NOMO-1 treated with dmso at 0.1 percent for 144 hours (cell line): ENCODE results near the gene CBX4.

Experiments
- DNase-seq: peaks from one replicate; lab custom pipeline; 2025; ENCODE audit not compliant: unreplicated experiment; lab: John Stamatoyannopoulos, UW

Gene CBX4

DNA sequence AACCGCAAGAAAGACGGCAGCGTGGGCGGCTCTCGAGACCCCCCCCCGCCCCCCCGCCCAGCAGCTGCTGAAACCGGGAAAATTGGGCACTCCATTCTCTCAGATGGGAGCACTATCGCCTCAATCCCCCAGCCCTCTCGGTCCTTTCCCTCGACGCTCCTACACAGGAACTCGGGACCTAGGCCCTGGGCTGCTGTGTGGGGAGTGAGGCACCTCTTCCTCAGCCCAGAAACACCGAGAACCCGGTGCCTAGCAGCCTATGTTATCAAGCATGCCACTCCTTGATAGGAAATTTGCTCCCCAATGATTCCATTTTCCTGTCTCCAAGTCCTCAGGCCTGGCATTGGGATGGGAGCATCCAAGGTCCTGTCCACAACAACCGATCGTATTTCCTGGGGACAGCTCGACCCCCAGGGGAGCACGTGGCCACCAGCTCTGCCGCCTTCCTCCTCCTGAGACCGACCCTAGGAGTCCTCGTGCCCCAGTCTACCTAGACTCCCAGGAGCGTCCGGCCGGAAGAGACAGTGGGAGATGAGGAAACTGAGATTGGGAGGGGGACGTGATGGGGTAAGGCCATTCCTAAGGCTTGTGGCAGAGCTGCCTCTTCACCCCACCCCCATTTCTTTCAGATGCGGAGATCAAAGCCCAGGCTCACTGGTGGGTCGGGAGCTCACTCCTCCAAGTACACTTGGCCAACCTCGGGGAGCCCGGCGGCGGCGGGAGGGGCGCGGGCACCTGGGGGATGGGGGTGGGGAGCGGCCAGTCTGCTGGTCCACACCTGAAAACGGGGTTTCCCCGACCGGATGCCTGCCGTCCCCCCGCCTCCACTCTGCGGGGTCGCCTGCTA, 24.9 kb downstream of the CBX4 start:
- no peak for DNase-seq

DNA sequence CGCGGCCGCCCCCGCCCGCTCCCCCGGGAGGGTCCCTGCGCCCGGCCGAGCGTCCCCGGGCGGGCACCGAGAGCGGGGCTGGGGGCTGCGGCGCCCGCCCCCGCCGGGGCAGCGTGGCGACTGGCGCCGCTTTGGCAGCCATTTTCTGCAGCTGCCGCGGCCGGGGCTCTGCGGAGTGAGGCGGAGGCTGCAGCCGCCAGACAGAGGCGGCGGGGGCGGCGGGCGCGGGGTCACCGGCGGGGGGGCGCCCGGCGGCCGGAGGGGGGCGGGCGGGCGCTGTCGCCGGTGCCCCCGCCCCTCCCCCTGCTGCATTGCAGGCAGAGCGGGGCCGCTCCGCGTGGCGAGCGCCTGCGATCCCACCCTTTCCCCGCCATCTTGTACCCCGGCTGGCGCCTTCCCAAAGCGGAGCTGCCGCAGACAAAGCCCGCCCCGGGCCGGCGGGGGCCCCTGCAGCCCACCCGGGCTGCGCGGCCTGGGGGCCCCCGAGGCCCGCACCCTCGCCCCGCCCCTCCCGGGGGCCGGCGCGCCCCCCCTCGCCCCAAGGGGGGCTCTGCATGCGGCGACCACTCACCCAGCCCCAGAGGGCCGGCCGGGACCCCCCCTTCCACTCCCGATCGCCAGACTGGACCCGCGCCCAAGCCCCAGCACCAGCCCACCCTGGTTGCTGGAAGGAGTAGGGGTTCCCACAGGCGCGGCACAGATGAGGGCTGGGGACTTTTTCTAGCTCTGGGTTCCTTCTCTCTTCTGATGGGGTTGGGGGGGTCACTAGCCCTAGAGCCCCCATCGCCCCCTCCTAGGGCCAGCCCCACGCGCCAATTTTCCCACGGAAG, 25.7 kb downstream of the CBX4 start:
- no peak for DNase-seq

DNA sequence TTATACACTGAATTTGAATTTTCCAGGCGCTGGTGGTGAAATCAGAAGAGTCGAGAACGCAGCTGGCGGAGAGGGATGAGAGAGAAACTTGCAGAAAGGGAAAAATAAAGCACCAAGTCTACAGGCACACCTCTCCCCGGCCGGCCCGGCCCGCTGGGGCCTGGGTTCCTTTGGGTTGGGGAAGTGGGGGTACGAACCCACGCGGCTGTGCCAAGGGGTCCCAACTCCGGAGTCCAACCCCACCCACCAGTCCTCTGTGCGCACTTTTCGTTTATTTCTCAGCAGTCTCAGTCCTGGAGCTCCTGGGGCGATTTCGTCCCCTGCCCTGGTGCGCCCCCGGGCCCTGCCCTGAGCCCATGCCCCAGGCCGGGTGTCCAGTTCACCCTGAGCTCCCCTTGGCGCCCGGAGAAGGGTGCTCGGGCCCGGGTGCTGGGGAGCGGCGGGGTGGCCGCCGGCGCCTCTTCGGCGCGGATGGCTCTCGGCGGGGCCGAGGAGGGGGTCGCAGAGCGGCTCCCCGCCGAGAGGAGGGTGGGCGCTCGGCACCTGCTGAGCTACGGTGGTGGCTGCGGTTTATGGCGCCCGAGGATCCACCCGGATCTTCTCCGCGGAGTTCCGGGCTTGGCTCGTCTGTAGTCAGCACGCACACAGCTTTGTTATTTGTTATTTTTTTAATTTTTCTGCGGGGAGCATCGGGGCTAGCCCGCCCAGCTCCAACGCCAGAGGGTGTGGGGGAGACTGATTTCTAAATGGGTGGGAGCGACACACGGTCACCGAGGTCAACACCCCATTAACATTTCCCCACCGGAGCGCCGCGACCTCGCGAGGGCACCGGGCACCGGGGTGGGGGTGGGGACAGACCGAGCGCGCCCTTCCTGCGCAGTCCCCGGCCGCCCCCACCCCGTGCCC, 26.6 kb downstream of the CBX4 start:
- DNase-seq, result no peak

DNA sequence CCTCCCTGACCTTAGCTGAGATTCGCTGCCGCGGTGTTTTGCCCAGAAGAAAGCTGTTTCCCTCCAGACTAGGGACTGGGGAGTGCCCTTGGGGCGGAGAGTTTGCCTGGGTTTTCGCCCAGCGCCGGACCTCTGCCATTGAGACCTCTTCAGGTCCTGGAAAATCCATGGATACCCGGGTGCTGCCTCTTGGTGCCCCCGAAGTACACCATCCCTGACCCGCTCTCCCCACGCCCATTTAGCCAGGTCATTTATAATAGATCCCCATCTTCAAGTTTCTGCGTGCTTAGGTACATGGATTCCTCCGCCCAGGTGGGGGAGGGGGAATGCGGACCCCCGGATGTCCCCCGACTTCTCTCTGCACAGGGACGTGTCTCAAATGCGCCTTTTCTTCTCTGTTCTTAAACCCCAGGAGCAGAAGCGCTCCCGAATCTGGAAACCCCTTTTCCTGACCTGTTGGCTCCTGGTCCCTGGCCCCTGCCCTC, 27.3 kb downstream of the CBX4 start:
- DNase-seq, result no peak

DNA sequence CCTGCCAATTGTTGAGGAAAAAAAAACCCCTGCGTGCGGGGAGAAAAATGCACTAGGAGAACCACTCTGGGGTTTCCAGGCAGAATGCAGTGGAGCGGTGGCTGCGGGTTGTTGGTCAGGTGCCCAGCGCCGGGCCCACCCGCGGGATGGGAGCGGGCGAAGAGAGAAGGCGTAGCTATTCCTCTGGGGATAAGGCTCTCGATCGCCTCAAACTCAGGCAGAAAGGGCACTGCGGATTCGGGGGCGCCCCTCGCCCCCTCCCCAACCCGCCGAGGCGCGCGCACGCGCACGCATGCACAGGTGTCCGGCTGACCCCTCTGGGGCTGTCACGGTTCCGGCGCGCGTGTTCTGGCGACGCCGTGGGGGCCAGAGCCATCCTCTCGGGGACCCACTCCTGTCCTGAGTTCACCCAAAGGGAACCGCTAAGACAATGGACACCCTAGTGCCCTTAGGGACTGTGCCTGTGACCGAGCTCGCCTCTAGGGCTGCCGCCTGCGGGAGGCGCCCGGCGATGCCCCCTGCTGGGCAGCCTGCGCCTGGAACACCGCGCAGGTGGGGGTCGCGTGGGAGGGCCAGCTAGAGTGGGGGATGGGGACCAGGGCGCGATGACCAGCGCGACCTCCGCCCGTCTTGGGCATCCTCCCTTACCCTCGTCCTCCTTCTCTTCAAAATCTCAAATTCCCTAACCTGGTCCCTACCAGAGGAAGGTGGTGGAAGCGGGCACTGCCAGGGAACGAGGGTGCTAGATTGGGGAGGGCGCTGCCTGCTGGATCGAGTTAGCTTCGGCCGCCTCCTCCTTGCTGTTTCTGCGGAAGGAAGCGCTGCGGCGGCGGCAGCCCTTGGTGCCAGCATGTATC, 28.0 kb downstream of the CBX4 start:
- DNase-seq, result peak; percentile 30

DNA sequence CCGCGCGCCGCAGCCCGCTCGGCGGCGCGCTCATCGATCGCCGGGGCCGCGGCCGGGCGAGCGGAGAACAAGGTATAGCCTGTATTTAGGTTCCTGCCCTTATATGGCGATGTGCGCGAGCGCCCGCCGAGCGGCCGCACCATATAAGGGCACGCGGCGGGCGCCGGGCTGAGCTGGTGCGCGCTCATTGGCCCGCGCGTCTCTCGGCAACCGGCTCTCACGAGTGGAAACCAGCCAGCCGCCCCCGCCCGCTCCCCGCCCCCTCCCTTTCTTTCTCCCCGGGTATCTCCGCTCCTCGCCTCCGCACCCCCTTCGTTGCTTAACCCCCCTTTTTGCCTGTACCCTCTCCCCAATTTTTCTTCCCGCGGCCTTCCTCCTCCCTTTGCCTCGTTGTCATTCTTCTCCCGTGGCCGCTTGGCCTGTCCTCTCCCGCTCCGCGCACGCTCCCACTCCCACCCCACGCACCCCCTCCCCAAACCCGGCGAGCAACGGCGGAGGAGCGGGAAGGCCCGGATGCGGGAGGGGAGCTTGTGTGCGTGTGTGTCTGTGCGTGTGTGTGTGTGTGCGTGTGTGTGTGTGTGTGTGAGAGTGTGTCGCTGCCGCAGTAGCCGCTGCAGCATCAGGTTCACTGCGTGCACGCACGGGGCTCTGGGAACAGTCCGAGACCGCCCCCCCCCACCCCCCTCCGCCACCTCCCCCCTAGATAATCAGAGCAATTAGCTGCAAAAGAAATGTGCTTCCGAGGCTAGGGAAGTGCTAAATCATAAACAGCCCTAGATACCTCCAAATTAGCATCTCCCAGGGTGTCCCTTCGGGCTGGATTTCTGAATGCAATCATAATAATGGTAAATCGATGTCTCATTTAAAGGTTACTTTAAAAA, 28.9 kb downstream of the CBX4 start:
- DNase-seq, result peak; percentile 55

DNA sequence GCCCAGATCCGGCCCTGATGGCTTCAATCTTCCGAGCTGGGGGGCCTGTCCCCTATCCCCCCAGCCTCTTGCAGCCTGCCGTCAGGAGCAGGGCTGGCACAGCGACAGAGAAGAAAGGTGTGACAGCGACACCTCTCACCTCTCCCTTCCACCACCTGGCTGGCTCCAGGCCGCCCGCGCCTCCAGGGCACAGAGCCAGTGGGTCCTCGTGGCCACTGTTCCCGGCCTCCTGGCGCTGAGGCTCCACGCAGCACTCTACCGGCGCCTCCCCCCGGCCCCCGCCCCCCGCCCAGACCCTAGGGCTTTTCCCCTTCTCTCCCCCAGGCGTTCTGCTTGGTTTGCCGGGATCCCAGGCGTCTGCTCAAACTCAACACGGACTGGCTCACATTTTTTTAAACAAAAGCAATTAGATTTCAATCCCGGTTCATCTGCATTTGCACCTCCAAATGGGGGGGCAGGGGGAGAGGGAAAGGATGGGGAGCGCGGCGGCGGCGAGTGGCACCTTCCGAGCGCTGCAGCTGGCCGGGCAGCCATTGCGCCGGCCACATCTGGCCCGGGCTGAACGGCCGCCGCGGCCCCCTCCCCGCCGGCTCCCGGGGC, 29.6 kb downstream of the CBX4 start:
- no peak for DNase-seq

DNA sequence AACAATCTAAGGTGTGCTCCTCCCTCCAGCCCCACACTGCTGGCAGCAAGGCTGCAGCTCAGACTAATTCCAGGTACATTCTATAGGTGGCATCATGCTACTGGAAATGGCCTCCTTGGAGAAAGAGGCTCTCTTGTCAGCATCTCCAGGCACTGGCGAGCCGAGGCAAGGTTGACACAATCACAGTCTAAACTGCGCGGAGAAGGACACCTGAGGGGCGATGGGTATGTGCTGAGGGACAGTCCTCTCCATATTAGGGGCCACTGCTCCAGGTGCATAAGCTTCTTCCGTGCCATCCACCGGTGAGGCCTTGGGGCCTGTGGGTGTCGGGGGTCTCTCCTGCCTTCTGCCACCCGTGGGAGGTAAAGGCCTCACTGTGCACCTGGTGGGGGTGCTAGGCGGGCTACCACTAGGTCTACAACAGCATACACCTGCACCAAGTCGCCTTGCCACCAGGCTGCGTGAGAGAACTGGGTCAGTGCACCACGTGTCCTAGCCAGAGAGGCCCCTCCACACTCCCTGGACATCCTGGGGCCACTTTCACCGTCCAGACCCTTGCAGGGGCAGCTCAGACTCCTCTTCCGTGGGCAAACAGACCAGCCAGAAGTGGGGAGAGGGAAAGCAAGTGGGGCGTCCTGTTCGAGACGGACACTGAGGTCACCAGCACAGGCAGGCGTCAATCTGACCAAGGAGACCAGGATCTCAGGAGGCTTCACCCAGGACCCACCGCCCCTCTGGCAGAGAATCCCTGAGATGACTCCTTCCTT, 30.3 kb downstream of the CBX4 start:
- no peak for DNase-seq

DNA sequence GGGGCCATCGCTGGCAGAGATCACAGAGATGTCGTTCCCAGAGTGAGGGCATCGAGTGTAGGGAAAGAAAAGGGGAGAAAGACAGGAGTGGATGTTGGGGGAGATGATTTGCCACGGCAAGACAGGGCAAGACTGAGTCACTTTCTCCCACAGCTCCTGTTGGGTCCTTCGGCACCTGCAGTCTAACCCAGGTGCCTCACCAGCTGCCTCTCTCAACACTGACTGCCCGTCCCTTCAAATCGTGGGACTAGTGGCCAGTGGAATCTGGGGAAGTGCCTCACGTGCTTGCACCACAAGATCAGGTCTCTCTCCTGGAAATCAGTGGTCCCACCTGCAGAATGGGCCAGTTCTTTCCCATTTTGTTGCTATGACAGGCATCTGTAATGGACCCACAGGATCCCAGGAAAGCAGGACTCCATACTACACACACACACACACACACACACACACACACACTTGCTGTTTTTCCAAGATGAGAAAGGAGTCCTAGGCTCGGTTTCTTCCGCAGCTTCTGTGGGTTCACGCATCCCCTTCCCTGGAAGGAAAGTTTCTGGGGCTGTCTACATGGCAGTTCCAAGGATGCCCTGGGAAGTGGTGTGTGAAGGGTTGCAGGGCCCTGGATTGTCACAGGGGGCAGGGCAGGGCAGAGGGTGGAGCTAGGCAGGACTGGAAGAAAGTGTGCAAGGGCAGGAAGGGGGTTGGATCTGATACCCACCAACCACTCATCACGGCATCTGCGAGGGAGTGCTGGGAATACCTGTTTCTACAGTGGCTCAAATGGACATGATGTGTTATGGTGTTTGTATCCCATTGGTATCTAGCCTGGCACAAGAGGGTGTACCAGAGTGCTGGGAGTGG, 32.1 kb downstream of the CBX4 start:
- no peak for DNase-seq

DNA sequence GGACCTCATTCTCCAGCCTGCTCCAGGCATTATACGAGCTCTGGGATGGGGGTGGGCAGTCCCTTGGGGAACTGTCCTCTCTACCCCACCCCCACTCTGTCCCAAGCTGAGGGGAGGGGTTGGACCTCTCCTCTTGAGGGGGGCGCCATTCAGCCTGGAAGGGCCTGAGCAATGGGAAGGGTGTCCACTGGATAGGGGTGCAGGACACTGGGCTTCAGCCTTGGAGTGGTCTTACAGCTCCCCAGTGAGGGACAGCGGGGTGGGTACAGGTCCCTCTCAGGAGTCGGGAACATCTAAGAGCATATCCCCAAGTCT, 32.8 kb downstream of the CBX4 start:
- no peak for DNase-seq

DNA sequence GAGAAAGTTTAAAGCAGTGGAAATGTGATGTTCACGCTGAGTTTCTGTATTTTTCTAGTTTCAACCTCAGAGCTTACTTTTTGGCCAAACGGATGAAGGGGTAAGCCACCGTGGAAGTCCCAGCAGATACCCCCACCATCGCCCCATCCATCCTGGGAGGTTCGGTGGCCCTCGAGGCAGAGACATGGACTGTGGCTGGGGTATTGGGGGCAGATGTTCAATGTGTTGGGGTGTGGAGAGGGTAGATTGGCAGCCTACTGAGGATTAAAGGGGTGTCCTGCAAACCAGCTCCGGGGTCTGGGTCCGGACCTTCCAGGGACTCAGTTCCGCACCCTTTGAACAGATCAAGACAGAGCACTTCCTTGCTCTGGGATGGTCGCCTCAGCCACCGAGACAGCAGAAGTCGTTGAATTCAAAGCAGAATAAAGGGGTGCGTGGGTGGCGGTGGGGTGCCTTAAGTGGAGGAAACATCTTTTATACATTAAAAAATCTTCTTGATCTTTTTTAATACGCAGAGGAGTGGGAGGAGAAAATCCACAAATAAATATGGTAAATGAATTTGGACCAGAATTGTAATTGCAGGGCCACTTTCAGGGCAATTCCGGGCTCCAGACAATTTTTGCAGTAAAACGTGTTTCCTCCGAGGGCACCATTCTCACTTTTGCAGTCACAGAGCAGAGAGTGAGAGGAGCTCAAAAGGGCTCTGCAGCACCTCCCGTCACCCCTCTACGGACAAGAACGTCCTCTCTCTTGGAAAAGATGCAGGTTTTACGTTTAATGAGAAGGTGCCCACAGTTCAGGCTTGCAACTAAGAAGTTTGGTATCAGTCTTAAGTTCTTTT, 34.2 kb downstream of the CBX4 start:
- no peak for DNase-seq

DNA sequence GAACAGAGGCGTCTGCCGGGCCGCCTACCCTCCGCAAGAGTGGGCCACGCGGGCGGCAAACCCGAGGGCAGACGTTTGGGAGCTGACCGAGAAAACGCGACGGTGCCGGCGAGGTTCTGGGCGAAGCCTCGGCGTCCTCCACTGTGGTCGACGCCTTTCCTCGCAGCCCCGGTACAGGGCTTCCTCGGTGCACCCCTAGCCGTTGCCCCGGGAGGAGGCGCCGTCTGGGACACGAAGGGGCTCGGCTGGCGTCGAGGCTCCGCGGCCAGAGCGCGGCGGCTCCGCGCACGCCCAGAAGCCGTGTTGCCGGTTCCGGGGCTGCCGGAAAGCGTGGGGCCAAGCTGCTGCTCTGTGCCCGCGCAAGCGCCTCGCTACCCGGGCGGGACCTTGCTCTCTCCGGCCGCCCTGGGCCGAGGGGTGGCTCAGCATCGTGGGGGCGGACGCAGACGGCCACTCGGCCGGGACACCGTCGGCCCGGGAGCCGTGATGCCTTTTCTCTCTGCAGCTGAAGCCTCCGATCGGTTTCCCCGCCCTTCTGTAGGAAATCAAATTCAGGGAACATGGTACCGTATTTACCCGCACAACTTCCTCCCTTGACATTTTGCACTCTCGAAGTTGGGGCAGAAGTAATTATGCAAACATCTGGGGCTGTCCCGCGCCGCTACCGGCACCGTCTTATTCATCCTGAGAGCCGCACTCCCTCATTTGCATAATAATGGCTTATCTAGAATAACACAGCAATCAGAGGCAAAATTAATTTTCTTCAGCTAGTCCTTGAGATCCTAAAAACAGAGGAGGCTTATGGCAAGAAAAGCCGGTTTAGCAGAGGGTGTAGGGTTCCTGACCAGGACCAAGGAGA, 35.0 kb downstream of the CBX4 start:
- DNase-seq, result peak; percentile 59

DNA sequence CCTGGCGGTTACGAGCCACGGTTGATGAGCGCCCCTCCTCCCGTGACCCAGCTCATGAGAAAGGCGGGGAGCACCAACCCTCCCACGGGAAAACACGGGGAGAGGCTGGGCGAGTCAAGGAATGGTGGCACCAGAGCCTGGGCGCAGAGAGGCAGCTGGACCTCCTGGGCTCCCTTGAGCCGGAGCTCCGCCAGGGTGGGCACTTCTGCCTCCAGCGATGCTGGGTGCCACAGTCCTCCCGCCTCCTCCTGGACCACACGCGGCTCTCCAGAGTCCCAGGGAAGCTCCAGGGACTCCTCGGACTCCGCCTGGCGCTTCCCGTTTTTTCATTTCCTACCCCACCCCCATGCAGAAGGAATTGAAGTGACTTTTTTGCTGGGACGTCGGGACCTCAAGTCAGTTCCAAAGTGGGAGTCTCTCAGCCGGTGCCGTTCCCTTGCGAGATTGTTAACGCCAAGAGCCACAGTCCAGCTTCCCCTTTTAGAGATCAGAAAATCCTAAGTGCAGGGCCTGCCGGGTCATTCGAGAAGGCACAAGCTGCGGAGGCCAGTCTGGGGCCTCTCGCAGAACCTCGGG, 35.7 kb downstream of the CBX4 start:
- DNase-seq, result peak; percentile 70

DNA sequence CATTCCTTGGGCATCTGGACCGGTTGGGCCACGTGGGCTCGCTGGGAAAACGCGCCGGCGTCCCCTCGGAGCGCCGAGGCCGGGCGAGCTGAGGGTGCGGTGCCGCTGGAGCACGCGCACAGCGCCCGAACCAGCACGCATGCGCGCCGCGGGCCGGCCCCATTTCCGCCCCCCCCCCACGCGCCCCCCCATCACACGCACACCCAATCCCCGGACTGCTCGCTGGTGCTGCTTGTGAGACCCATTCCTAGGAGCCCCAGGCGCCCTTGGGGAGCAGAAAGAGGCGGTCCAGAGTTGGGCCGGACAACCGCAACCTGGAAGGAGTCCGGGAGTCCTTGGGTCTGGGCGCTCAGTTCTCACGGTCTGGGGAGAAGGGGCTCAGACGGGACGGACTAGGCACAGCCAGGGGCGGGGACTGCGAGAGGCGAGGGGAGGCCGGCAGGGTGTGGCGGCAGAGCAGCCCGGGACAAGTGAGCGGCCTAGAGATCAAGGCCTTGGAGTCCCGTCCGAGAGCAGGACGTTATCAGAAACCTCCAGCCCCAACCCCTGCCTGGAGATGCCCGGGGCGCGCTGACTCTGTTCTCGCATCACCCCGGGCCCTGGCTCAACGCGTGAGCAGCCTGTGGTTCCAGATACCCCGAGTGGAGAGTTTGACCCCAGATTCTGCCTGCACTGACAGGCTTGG, 36.4 kb downstream of the CBX4 start:
- DNase-seq, result no peak
